Jurkat, Clone E6-1 (cell line): Measurements from ENCODE around the gene DR1.
A peak's percentile ranks its signal among the peaks of the same experiment; 100 is the strongest.
"Not testable (repeated sequence)": the region's sequence is repeated elsewhere in the genome, so short reads cannot be mapped to it uniquely, and the experiment has no call there.

Source experiments
- DNase-seq: peaks from one replicate; pipeline ENCODE4 v3.0.0-alpha.2; 2011; ENCODE audit warnings: low read depth, low spot score
- H3K4me3 ChIP-seq: 2 replicates; pipeline ENCODE4 v1.5.1; 2011; ENCODE audit warnings: mild to moderate bottlenecking, low read length, control low read depth, moderate library complexity

DR1 gene

DNA sequence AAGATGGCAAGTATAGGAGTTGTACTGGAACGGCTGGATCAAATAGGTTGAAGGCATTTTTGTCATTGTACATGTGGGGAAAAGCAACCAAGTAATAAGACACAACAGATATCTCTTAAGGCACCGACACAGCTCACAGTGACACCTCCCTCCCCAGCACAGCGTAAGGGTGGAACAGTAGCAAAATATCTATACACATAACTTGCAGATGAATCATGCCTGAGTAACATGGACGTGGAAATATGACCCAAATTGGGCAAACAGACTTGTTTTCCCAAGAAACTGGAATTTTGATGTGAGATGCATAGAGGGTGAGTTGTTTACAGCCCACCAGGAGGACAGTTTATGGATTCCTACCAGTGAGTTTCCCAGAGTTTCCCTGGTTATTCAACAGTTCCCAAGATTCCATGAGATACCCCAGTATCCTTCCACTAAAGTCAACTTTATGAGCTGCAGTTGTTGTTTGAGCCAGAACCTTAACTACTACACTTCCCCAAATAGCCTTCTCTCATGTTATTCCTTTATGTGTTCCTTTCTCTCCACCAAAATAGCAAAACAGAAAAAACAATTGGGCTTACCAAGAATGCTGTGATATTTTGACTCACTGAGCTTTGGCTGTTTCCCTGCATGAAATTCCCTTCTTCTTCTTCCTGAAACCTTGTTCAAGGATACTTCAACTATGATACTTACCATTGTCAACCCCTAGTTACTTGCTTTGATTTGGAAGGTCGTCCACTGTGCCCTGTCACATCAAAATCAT, 7.1 kb upstream of the DR1 start:
- DNase-seq = no peak
- no peak overlapping the region for H3K4me3 ChIP-seq

DNA sequence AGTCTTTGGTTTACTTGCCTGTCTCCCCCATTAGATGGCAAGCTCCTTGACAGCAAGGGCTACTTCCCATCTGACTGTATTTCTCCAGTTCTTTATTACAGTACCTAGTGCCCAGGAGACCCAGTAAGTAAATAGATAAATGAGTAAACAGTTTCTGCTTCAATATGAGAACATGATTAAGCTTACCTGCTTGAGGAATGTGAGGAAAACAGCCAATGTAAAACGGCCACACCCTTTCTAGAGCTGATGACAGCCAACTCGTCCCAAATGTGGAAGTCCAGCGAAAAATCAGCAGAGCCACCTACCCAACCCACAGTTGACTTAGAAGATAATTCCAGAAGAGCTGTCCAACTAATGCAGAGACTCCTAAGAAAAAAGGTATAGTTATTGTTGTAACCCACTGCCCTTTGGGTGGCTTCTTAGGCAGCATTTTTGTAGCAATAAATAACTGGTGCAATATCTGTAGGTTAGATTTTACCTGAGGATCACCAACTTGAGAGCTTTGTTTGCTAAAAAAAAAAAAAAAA, 6.5 kb upstream of the DR1 start:
- no peak overlapping the region for H3K4me3 ChIP-seq
- DNase-seq = no peak

DNA sequence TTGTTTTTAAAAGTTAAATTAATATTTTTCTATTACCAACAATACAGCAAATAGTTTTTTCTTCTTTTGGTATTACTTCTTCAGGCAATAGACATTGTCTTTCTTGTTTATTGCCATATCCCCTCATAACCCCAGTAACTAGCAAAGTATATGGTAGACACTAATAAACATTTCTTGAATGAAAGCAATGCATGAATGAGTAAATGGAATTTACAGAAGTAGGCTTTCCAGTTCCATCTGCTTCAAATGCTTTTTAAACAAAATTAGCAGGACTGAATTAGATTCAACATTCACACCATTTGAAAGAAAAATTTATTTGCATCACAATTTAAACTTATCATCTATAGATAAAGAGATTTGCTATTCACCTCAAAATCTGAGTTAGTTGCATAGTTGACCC, 5.6 kb upstream of the DR1 start:
- no peak overlapping the region for H3K4me3 ChIP-seq
- DNase-seq = no peak

DNA sequence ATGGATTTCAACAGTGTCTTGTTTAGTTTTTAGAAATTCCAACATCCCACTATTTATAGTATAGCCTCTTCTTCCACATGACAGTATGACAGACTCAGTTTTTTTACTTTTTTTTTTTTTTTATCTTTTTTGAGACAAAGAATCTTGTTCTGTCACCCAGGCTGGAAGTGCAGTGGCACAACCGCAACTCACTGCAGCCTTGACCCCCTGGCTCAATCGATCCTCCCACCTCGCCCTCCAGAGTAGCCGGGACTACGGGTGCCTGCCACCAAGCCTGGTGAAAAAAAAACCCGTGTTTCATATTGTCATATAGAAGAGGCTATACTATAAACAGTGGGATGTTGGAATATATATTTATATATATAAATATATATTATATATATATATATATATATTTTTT, 1.2 kb upstream of the DR1 start:
- H3K4me3 ChIP-seq = no peak overlapping the region
- no peak for DNase-seq

DNA sequence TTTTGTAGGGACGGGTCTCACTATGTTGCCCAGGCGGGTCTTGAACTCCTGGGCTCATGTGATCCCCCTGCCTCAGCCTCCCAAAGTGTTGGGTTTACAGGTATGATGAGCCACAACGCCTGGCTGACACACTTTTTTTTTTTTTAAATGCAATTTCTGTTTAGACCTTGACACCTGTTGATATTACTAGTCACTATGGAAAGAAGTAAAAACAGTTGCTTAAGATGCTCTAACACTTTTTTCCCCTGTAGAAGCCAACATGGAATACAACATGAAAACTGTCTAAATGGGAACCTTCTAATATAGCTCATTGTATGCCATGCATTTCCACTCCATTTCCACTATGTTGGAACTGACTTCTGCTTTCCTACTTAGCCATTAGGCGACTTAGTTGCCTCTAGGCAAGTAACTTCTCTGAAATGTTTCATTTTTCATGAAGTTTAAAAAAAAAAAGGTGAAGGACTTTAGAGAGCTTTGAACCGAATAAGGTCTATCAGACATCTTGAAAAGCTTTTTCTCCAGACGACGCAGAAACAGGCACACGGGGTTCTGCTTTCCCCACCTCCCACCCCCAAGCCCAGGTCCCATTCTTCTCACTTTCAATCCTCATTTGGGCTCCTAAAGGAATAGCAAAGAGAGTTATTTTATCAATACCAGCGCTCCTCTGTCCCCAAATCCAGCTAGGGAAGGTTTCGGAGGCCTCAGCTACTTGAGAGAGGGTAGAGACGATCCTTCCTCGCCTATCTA, 648 bp upstream of the DR1 start:
- DNase-seq = peak; percentile 20
- H3K4me3 ChIP-seq = peak overlapping the region; percentile 92

DNA sequence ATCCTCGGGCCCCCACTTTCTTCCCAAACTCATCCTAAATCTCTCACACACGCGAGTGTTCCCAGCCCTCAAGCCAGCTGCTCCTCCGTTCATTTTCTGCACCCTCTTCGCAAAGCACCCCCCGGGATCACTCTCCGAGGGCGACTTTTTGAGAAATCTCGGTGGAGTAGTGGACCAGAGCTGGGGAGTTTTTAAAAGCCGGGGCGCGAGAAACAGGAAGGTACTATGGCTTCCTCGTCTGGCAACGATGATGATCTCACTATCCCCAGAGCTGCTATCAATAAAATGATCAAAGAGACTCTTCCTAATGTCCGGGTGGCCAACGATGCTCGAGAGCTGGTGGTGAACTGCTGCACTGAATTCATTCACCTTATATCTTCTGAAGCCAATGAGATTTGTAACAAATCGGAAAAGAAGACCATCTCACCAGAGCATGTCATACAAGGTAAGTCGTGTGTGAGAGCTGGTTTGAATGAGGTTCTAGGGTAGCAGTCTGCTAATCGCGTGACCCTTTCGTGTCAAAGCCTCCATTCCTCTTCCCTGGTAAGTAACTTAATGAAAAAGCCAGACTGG, 800 bp downstream of the DR1 start:
- DNase-seq = peak; percentile 20
- peak overlapping the region; percentile 92 for H3K4me3 ChIP-seq

DNA sequence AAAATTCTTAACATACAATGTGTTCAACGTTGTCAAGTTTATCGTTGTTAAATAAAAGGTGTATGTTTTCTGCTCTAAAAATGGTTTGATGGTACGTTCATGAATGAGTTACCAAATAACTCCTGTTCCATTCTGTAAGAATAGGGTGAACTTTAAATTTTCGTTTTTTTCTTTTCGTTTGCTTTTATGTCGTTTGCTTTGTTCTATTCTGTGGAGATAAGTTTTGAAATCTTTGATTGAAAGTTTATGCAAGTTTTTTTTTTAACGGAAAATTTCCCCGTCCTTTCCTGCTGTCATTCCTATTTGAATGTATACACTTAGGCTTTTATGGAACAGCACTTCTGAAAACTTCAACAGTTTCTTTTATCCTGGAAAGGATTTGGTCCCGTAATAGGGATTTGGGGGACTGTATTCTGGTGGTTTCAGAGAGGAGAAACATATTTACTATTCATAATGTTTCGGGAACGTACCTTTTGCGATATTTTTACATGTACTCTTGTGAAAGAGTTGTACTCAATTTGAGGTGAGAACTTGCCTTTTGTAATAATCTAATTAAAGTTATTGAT, 1.7 kb downstream of the DR1 start:
- no peak for DNase-seq
- peak overlapping the region; percentile 92 for H3K4me3 ChIP-seq

DNA sequence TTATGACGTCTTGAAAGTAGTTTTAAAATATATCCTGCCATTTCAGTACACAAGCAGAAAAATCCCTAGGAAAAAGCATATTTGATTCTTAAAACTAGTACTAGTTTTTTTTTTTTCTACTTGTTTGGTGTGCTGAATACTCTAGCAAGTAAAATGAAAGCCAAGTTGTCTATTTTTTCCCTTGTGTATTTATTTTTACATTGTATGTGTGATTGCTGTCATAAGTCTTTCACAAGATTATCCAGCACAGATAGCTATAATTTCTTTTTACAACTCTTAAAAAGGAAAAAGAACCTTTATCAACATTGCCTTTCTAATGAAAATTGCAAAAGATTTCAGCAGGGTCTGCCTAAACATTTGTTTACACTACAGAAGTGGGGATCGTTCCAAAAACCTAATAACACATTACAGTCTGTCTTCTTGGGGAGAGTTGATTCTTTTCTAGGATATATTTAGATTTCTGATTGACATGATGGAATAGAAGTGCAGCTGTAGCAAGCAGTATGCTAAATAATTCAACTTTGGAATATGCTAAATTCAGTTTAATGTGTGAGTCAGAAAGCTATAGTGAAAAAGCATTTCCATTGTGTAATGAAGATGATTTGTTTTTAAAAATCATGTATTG, 2.5 kb downstream of the DR1 start:
- no peak for DNase-seq
- H3K4me3 ChIP-seq = peak overlapping the region; percentile 20

DNA sequence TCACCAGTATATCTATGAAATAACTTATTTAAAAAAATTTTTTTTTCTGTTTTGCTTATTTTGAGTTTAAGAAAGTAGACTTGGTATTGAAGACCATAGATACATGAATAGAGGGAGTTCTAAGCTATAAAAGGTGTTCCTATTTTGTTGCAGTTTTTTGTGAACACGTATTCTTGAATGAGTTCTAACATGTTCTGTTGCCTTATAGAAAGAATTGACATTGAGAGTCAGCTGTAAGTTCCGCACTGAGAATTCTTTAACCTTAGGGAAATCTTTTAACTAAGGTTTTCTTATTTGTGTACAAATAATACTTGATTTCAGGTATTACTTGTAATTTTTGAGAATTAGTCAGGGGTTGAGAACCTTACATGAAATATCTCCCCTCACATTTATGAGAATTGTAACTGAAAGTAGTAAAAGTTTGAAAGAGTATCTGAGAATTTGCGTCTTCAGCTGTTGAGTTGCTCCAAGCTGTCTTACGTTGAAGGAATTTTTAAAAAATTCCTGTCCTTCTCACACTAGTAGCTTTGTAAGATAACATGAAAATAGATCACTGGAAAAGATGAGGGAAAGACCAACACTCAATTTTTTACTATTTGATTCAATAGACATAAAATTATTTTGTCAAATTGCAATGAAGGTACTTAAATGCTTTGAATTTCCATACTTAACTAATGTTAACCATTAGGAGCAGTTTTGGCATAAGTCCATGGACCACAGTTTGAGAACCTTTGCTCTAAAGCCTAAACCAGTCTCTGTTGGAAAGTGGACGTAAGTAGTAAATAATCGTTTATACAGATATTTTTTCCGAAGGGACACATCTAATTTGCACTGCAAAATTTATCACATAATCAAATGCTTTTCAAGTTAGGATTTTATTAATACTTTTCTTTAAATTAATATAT, 3.8 kb downstream of the DR1 start:
- no peak overlapping the region for H3K4me3 ChIP-seq
- no peak for DNase-seq

DNA sequence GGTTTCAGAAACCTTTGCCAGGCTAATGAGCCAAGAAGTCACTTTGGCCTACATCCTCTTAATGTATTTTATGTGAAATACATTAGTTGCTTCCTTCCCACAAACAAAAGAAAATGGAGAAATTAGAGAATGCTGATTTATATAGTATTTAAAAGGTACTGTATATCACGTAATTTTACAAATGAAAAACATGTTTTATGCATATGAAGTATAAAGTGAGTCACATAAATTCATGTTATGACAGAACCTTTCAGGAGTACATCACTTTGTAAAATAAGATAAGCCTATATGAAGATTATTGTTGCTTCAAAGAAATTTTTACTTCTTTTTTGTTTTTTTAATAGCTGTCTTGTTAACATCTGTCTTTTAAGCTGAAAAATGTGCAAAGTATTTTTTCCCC, 4.6 kb downstream of the DR1 start:
- DNase-seq = no peak

DNA sequence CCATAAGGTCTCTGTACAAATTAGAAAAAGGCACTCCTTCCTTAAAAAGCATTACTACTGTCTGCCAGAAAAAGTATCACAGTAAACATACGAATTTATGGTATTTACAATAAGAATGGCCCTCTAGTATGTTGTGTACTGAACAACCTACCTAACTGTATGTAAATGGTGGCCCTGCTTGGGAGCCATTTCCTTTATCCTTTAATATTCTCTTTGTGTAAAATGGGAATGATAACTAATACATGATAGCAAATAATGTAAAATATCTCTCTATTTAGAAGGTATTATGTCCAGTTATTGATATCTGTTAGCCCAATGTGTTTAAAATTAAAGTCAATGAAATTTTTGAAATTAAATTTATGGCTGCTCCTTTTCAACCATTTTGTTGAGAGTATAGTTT, 5.2 kb downstream of the DR1 start:
- no peak for DNase-seq
- no peak overlapping the region for H3K4me3 ChIP-seq

More for the DNA sequence above, 4.6 kb downstream of the DR1 start:
- no peak overlapping the region for H3K4me3 ChIP-seq

DNA sequence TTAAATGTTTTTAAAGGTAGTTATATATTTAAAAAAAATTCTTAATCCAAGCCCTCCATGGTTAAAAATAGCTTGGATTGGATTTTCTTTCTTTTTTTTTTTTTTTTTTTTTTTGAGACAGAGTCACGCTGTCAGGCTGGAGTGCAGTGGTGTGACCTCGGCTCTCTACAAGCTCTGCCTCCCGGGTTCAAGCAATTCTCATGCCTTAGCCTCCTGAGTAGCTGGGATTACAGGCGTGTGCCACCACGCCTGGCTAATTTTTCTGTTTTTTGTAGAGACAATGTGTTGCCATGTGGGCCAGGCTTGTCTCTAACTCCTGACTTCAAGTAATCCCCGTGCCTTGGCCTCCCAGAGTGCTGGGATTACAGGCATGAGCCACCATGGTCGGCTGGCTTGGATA, 5.6 kb downstream of the DR1 start:
- not testable (repeated sequence) for DNase-seq, H3K4me3 ChIP-seq

DNA sequence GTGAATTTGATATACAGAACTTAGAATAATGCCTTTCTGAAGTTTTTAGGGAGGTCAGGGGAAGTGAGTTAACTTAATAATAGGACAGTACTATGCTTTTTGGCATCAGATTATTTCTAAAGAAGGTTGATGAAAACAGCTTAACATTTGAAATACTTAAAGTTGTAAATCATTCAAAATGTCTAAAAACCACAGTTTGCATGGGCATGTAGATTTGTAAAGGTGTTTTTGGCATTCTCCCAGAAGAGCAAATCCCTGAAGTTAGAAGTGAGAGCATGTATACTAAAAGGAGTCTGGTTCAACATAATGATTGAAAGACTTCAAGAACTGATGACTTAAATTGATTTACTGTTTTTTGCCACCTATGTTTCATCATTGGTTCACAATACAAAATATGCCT, 6.7 kb downstream of the DR1 start:
- no peak for DNase-seq
- no peak overlapping the region for H3K4me3 ChIP-seq

DNA sequence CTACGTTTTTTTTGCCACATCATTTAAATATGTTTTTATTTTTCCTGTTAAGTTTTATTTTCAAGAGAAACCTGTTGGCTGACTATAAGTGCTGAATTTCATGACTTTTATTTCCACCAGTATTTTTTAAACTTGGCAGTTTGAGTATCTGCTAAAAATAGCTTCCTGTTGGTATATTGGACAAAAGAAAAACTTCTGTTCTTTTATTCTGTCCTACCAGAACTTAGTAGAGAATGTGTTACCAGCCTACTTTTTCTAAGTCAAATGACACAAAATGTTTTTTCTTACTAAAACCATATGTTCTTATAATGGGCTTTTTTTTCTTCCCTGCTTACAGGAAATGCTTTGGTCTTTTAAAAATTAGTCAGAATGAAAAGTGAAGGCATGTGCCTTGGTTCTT, 7.6 kb downstream of the DR1 start:
- H3K4me3 ChIP-seq = no peak overlapping the region
- DNase-seq = no peak

DNA sequence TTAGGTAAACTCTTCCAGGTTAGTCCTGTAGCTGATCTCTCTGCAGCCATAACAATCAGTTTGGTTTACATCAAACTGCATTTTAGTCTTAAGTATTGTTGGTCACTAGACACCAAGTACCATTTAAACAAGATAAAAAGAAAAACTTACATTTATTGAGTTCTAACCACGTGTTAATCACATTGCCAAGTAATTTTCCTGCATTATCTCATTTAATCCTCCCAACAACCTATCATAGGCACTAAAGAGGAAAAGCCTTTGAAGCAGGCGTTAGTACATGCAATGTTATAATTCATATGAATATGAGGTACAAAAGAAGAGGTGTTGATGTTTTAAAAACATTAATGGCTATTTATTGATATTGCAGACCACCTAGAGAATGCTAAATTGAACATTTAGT, 9.0 kb downstream of the DR1 start:
- no peak for DNase-seq
- H3K4me3 ChIP-seq = no peak overlapping the region

DNA sequence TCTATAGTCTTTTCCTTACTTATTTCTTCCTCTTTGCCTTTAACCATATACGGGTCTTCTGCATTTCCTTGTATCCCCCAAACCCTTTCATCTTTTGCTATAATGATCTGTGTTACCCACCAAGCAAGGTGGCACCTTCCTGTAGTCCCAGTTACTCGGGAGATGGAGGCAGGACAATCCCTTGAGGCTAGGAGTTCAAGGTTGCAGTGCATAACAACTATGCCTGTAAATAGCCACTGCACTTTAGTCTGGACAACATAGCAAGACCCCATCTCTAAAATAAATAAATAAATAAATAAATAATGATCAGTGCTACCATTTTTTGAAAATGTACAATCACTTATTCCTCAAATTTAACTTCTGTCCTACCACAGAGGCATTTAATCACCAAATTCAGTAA, 11.5 kb downstream of the DR1 start:
- H3K4me3 ChIP-seq = no peak overlapping the region
- DNase-seq = no peak

DNA sequence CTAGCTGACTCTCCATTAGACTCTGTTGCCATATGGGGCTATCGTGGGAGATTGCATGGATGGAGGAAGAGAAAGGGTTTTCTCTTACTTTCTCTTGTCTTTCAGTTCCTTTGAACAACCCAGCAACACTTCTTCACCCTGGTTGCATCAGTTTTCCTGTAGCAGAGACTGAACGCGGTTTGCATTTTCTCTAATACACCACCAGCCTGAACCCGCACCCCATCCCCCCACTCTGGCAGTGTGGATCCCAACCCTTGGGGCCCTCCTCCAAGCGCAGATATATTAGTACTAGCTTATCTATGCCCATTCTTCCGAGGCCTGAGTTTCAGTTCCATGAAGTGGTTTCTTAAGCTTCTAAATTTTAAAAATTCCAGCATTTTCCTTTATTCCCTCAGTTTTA, 12.6 kb downstream of the DR1 start:
- no peak for DNase-seq
- H3K4me3 ChIP-seq = no peak overlapping the region

DNA sequence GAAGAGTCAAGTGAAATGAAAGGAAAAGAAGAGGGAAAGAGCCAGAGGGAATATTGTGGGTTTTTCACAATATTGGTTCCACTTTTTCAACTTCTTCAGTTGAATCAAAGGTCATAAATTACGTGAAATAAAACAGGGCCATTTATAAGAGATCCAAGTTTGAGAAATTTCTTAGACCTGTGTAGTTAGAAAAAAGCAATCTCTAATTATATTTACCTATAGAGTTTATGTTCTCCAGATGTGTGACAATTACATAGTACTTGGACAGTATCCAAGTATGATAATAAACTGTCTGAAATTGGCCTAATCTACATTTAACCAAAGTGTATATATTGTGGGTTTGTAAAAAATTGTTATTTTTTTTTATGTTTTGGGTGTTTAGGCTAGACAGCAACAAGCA, 14.4 kb downstream of the DR1 start:
- no peak for DNase-seq
- H3K4me3 ChIP-seq = no peak overlapping the region

DNA sequence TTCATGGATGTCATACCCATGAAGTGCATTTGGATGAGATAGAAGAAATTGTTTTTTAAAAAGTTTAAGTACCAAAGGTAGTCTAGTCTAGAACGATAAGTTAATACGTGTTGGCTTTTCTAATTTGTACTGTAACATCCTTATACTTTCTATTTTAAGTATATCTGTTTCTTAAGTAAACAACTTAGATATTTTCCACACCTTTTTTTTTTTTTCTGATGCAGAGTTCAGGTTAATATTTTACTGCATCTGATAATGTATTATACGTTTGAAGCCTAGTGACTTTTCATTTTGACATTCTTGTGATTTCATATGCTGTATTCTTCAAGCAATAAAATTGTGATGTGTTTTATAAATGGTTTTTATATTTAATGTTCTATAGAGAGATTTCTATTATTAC, 16.5 kb downstream of the DR1 start:
- H3K4me3 ChIP-seq = no peak overlapping the region
- DNase-seq = no peak
